Activated T-cell treated with anti-CD3 and anti-CD28 coated beads for 4 hours (primary cell): Measurements from ENCODE around the gene RHBDL1.

Experiments used
- DNase-seq: peaks from one replicate; pipeline ENCODE4 v3.0.0-alpha.2; 2020

RHBDL1 gene

DNA sequence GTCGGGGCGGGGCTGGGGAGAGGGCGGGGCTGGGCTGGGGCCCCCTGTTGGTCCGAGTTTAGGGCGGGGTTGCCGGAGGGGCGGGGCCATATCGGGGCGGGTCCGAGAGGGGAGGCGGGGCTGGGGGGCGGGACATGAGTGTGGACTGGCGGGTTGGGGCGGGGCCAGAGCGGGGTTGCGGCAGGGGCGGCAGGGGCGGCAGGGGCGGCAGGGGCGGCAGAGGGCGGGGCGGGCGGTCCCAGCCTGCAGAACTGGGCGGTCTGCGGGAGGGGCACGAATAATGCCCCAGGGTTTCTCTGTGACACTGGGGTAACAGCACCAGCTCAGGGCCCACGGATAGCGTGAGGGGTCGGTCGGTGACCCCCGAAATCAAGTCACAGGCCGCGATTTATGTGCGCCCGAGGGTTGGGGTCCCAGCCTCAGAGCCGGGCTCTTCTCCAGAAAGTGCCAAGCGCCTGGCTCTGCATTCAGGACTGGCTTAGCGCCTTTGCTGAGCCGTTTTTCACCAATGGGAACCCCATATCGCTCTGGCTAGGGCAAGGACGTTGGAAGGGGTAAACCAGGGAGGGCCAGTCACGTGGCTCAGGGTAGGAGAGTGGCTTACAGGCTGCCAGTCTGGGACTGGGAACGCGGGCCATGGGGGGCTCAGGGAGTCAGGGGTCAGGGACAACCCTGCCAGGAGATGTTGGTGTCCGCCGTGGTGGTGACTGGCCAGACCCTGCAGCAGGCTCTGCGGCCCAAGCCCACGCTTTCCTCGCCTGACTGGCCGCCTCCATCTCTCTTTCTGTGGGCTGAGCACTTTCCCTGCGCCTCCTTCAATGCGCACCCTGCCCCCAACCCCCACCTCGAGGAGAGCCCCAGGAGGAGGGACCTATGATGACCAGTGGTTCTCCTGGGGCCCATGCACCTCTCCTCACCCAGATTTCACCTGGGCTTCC, 38.1 kb upstream of the RHBDL1 start:
- peak; percentile 84 for DNase-seq

DNA sequence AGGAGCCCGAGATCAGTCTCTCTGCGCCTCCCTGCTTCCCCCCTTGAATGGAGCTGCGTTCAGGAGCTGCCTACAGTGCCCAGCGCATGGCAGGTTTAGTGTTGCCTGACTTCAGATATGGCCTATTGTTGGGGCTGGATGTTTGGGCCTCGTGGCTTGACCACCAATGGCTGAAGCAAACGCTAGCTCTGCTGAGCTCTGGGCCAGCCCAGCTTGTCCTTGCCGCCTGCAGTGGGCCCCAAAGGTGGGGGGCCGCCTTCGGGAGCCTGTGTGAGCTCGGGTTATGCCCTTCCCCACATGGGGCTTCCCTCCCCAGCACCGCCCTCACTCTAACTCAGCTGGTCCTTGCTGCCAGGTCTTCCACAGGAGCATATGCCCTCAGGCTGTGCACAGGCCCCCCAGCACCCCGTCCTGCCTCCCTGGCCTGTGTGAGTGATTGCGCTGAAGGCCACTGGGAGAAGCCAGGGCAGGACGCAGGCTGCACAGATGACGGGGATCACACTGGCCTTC, 37.4 kb upstream of the RHBDL1 start:
- no peak for DNase-seq

DNA sequence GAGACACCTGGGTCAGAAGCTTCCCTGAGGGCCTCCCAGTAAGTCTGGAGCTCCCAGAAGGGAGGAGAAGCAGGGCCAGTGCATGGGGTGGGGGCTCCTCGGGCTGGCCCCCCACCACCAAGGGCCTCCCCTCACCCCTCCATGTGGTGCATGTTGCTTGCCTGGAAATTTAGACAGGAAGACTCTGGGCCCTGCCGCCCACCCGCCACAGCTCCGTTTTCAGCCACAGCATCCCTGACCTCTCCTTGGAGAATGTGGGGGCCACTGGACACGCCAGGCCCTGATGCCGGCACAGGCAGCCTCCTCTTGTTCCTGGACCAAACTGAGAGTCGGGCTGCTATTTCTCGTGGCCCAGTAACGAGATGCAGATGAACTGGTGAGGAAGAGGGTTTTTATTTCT, 36.6 kb upstream of the RHBDL1 start:
- no peak for DNase-seq

DNA sequence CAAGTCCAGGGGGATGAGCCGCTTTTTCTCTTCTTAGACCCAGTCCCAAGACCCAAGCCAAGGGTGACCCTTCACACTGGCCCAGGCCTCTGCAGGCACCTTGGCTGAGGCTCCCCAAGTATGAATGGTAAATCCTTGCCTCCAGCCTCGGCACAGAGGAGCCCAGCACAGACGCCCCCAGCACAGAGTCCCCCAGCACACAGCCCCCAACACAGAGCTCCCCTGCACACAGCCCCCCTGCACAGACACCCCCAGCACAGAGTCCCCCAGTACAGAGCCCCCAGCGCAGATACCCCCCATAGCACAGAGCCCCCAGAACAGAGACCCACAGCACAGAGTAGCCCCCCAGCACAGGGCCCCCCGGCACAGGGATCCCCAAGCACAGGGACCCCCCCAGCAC, 34.9 kb upstream of the RHBDL1 start:
- no peak for DNase-seq

DNA sequence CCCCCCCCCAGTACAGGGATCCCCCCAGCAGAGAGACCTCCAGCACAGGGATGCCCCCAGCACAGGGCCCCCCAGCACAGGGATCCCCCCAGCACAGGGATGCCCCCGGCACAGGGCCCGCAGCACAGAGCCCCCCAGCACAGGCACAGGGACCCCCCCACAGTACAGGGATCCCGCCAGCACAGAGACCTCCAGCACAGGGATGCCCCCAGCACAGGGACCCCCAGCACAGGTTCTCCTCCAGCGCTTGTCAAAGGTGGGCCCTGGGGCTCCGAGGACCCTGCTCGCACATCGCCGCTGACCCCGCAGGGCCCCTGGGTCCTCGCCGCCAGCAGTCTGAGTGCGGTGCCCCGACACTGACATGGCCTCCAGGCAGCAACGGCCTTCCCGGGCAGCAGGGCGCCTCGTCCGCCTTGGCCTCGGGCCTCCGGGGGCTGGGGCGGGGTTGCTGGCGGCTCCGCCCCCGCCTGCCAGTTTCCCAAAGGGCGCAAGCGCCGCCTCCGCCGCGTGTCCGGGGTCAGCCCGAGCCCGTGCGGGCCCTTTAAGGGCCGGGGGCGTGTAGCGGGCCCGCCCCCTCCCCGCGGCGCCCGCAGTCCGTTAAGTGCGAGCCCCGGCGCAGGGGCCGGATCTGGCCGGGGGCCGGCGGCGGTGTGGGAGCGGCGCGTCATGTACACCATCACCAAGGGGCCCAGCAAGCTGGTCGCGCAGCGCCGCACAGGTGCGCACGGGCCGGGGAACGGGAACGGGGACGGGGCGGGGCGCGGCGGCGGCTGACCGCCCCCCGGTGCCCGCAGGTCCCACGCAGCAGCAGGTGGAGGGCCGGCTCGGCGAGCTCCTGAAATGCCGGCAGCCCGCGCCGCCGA, 33.9 kb upstream of the RHBDL1 start, which contains the start of gene MCRIP2:
Gene MCRIP2 (plus strand): TSS at position 503 of the 863 bp plus-strand sequence. CDS start 164 bp downstream, at position 667.
- DNase-seq, result peak; percentile 39

GRCh38 chr16:642189-643049, 33.1 kb upstream of the RHBDL1 start:
- DNase-seq, result no peak

- DNase-seq, result no peak
Observed at GRCh38 chr16:643050-643368, 32.5 kb upstream of the RHBDL1 start.

- DNase-seq, result no peak
Observed at GRCh38 chr16:644556-644955, 30.9 kb upstream of the RHBDL1 start.

GRCh38 chr16:645852-646678, 29.4 kb upstream of the RHBDL1 start:
- no peak for DNase-seq

GRCh38 chr16:646679-647172, 28.7 kb upstream of the RHBDL1 start:
- DNase-seq, result no peak

DNA sequence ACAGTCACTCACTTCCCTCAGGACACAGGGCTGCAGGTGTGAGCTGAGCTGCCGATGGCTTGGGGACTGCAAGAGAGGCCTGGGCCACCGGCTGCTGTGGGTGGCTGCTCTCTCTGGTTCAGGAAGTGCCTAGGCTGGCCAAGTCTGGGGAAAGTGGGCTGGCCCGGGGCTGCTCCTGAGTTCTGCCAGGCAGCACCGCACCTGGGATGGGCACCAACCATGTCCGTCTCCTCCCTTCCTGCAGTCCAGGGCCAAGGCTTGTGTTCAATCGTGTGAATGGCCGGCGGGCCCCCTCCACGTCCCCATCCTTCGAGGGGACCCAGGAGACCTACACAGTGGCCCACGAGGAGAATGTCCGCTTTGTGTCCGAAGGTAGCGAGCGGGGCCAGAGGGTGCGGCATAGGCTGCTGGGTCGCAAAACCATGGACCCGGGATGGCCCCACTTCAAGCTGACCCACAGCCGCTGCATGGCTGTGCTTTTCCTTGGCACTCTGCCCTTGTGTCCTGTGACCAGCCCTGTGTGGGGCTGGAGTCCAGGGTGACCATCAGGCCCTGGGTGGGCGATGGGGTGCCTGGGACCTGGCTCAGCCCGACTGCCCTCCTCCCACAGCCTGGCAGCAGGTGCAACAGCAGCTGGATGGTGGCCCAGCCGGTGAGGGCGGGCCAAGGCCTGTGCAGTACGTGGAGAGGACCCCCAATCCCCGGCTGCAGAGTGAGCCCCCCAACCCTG, 28.1 kb upstream of the RHBDL1 start:
- DNase-seq, result no peak

DNA sequence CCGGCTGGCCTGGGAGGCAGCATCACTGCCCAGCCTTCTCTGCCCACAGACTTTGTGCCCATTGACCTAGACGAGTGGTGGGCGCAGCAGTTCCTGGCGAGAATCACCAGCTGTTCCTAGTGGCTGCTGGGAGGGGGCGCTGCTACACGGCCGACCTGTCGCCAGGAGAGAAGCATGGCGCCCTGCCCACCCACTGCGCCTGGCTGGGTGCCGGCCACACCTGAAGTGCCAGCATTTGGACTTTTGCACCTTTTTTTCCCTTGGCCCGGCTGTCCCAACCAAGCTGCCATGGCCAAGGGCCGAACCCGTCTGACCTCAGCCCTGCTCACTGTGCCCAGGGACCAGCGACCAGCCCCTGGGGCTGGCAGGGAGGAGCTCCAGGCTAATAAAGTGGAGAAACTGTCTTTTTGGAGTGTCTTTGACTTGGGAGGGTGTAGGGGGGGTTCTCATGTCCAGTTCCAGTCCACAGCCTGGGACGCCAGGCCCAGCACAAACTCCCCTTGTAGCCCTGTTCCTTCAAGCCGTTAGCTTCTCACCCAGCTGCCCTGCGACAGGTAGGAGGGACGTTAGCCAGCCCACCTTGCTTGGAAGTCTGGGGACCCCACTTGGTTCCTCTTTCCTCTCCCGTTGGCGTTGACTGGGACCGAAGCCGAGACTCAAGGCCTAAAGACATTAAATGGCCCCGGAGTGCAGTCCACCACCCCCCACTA, 27.2 kb upstream of the RHBDL1 start:
- DNase-seq, result no peak

- peak; percentile 91 for DNase-seq
Observed at GRCh38 chr16:648781-649589, 26.5 kb upstream of the RHBDL1 start, which contains the start of gene WDR90. Gene WDR90, plus strand, starts transcription at chr16:649365. Its CDS starts 52 bp downstream, at chr16:649417.

- no peak for DNase-seq
Observed at GRCh38 chr16:649631-650030, 25.8 kb upstream of the RHBDL1 start.

DNA sequence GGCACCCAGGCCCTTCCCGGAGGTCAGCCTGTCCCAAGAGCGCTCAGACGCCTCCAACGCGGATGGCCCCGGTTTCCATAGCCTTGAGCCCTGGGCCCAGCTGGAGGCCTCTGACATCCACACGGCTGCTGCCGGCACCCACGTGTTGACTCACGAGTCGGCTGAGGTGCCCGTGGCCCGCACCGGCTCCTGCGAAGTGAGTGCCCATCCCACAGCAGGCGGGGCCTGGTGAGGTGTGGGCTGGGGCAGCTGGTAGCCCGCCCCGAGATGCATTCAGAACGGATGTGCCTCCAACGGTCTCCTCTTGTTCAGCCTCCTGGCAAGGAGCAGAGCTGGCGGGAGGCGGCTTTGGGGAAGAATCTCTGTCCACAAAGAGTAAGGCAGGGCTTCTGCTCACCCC, 23.6 kb upstream of the RHBDL1 start:
- DNase-seq, result no peak

DNA sequence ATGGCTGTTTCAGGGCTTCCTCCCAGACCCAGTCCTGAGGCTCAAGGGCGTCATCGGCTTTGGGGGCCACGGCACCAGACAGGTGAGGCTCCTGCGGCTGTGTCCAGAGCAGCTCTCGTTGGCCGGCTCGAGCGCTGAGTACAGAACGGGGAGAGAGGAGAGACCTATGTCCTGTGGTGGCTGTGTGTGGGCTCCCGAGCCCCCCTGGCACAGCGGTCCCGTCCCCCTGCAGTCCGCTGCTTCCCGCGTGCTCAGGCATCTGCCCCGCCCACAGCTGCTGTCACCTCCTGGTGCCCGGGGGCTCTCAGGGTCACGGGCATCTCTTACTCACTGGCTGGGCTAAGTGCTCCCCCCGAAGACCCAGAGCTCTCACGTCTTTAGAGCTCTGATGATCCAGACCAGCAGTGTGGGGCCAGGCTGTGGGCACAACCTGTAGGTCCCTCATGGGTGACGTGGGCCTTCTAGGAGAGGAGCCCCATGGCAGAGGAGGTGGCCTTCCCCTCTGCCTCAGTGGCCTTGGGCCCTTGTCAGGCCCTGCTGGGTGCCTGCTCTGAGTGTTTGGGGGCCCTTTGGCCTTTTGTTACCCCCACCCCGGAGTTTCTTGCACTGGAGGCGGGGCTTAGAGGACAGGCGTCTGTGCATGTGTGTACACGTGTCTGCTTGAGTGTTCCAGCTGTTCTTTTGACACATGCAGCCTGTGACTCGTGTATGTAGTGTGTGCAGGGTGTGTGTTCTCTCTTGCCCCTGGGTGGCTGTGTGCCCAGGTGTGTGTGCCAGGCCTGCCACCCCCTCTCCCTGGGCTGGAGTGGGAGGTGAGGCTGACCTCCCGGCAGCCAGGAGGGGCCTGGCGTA, 22.8 kb upstream of the RHBDL1 start:
- DNase-seq, result no peak

DNA sequence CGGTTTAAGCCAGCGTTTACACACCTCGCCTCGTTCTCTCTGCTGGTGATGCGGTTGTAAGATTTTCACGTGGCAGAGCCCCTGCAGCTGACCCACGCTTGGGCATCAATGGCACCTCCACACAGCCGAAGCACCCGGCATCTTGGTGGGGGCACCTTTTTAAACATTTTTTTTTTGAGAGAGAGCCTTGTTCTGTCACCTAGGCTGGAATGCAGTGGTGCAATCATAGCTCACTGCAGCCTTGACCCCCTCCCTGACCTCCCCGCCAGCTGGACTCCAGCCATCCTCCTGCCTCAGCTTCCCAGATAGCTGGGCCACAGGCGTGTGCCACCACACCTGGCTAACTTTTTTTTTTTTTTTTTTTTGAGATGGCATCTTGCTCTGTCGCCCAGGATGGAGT, 21.4 kb upstream of the RHBDL1 start:
- no peak for DNase-seq

GRCh38 chr16:657487-657886, 18.0 kb upstream of the RHBDL1 start:
- DNase-seq, result no peak
